ENCODE measurements around the gene TACC2. TPM values are rescaled to one million over a fixed set of nuclear protein-coding genes. Genes with fewer than 3 reads are reported as not detected.

Gene TACC2
- total RNA-seq, 1 experiment from 2014 or later: 8.8 TPM

DNA sequence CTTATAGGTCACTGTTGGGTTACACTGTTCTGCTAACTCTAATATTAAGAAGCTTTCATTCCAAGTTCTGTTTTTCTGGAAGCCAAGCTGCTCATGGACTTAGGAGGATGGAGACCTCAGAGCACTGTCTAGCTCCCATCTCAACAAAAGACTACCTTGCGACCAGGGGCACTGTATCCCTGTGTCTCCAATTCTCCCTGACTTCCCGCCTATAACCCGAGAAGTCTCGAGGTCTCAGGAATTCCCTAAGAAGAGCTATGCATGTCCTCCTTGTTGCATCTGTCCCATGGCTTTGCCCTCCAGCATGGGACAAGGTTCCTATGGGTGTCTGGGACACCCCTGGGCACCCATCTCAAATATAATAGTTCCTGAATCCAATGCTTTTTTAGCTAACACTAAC lies 313.4 kb downstream of the TACC2 start:
- no peaks in the 10 kb centered on the region for H3K36me3 ChIP-seq (replicated peaks; ENCODE audit: control insufficient read depth, insufficient read depth, low read length)
- DNase-seq: no peak
- no peak overlapping the region for H3K4me3 ChIP-seq (ENCODE audit: insufficient read depth, low read depth, low read length)
- no peaks in the 10 kb centered on the region for H3K27me3 ChIP-seq (ENCODE audit: control insufficient read depth, insufficient read depth, low read length)

GRCh38 chr10:122303271-122304053 lies 314.5 kb downstream of the TACC2 start:
- H3K4me3 ChIP-seq (ENCODE audit: insufficient read depth, low read depth, low read length): no peak overlapping the region
- no peaks in the 10 kb centered on the region for H3K36me3 ChIP-seq (replicated peaks; ENCODE audit: control insufficient read depth, insufficient read depth, low read length)
- DNase-seq: no peak
- H3K27me3 ChIP-seq (ENCODE audit: control insufficient read depth, insufficient read depth, low read length): no peaks in the 10 kb centered on the region

Other genes with a start within 250 kb of the TACC2 start
- 13.4 and 17.3 TPM in 2 replicates for gene ATE1, start 61.1 kb upstream of the TACC2 start, total RNA-seq (2014; rRNA removed; shearing (Covaris generic))
- gene NSMCE4A, start 13.9 kb upstream of the TACC2 start, total RNA-seq (2014; rRNA removed; shearing (Covaris generic)): 85.0 and 99.4 TPM in 2 replicates